H9 (cell line): Measurements from ENCODE around the gene LPAR6. TPM values are rescaled to one million over a fixed set of nuclear protein-coding genes. Genes with fewer than 3 reads are reported as not detected.

Source experiments
- DNase-seq: peaks from one replicate; pipeline ENCODE4 v3.0.0-alpha.2; 2017
- H2AFZ ChIP-seq: one replicate; pipeline ENCODE4 v1.6.1; 2013; ENCODE audit warnings: mild to moderate bottlenecking, low read length, control low read depth, moderate library complexity
- H2AK5ac ChIP-seq: 2 replicates; pipeline ENCODE4 v1.6.1; 2013; ENCODE audit warnings: low read length, control low read depth, mixed read lengths; ENCODE audit not compliant: insufficient read length
- H2BK120ac ChIP-seq: one replicate; pipeline ENCODE4 v1.6.1; 2013; ENCODE audit warnings: low read depth, mild to moderate bottlenecking, low read length, control low read depth, inconsistent platforms; ENCODE audit not compliant: poor library complexity, severe bottlenecking
- H2BK12ac ChIP-seq: 2 replicates; pipeline ENCODE4 v1.6.1; 2013; ENCODE audit warnings: low read length, control low read depth, mixed read lengths, low read depth; ENCODE audit not compliant: insufficient read length
- H2BK15ac ChIP-seq: 2 replicates; pipeline ENCODE4 v1.6.1; 2013; ENCODE audit warnings: low read depth, low read length, control low read depth
- H2BK20ac ChIP-seq: one replicate; pipeline ENCODE4 v1.6.1; 2013; ENCODE audit warnings: low read depth, mild to moderate bottlenecking, low read length, control low read depth, inconsistent platforms; ENCODE audit not compliant: poor library complexity, severe bottlenecking
- H2BK5ac ChIP-seq: 2 replicates; pipeline ENCODE4 v1.6.1; 2013; ENCODE audit warnings: low read length, control low read depth, mixed read lengths; ENCODE audit not compliant: insufficient read length
- H3K14ac ChIP-seq: 2 replicates; pipeline ENCODE4 v1.6.1; 2013; ENCODE audit warnings: low read length, control low read depth; ENCODE audit not compliant: insufficient read depth
- H3K18ac ChIP-seq: 2 replicates; pipeline ENCODE4 v1.6.1; 2013; ENCODE audit warnings: low read depth, mild to moderate bottlenecking, mixed read lengths, low read length, control low read depth; ENCODE audit not compliant: insufficient read length
- H3K23ac ChIP-seq: 2 replicates; pipeline ENCODE4 v1.6.1; 2013; ENCODE audit warnings: low read length, control low read depth, mixed read lengths, low read depth; ENCODE audit not compliant: insufficient read length
- H3K23me2 ChIP-seq: 2 replicates; pipeline ENCODE4 v1.6.1; 2013; ENCODE audit warnings: low read depth, mild to moderate bottlenecking, mixed read lengths, low read length, control low read depth; ENCODE audit not compliant: insufficient read length, poor library complexity, severe bottlenecking
- H3K27ac ChIP-seq: 2 replicates; pipeline ENCODE4 v1.5.1; 2013; ENCODE audit warnings: low read length, control low read depth, mixed read lengths, low read depth; ENCODE audit not compliant: insufficient read length
- H3K27me3 ChIP-seq: 2 replicates; pipeline ENCODE4 v1.6.1; 2013; ENCODE audit warnings: low read length, control low read depth, inconsistent platforms; ENCODE audit not compliant: insufficient read depth
- H3K4ac ChIP-seq: 2 replicates; pipeline ENCODE4 v1.6.1; 2013; ENCODE audit warnings: low read depth, mild to moderate bottlenecking, control low read depth, inconsistent platforms, low read length, moderate library complexity
- H3K4me1 ChIP-seq: 2 replicates; pipeline ENCODE4 v1.6.1; 2013; ENCODE audit warnings: low read length, control low read depth, inconsistent platforms; ENCODE audit not compliant: insufficient read depth
- H3K4me2 ChIP-seq: 2 replicates; pipeline ENCODE4 v1.6.1; 2013; ENCODE audit warnings: low read length, control low read depth, mixed read lengths; ENCODE audit not compliant: insufficient read length, insufficient read depth
- H3K56ac ChIP-seq: 2 replicates; pipeline ENCODE4 v1.6.1; 2013; ENCODE audit warnings: low read depth, mild to moderate bottlenecking, mixed read lengths, low read length, control low read depth; ENCODE audit not compliant: insufficient read length
- H3K79me1 ChIP-seq: 2 replicates; pipeline ENCODE4 v1.6.1; 2013; ENCODE audit warnings: low read depth, mild to moderate bottlenecking, moderate library complexity, low read length, control low read depth, inconsistent platforms; ENCODE audit not compliant: insufficient read depth, poor library complexity, severe bottlenecking
- H3K79me2 ChIP-seq: 2 replicates; pipeline ENCODE4 v1.6.1; 2013; ENCODE audit warnings: low read length, control low read depth, inconsistent platforms; ENCODE audit not compliant: insufficient read depth
- H3K9ac ChIP-seq: 2 replicates; pipeline ENCODE4 v1.6.1; 2013; ENCODE audit warnings: low read length, control low read depth, mixed read lengths; ENCODE audit not compliant: insufficient read length; ENCODE audit errors: extremely low read depth
- H3K9me3 ChIP-seq: one replicate; pipeline ENCODE4 v1.6.1; 2013; ENCODE audit warnings: low read depth, low read length, inconsistent platforms; ENCODE audit not compliant: control insufficient read depth
- H3T11ph ChIP-seq: one replicate; pipeline ENCODE4 v1.6.1; 2013; ENCODE audit warnings: mild to moderate bottlenecking, low read length, control low read depth, inconsistent platforms
- H4K20me1 ChIP-seq: one replicate; pipeline ENCODE4 v1.6.1; 2013; ENCODE audit not compliant: control insufficient read depth, insufficient read length, insufficient read depth
- H4K5ac ChIP-seq: 2 replicates; pipeline ENCODE4 v1.6.1; 2013; ENCODE audit warnings: low read depth, mild to moderate bottlenecking, mixed read lengths, low read length, control low read depth; ENCODE audit not compliant: insufficient read length
- H4K8ac ChIP-seq: replicated peaks from 2 replicates; pipeline ENCODE4 v1.6.1; 2013; ENCODE audit warnings: low read length, control low read depth, mixed read lengths, low read depth; ENCODE audit not compliant: insufficient read length
- H4K91ac ChIP-seq: 2 replicates; pipeline ENCODE4 v1.6.1; 2013; ENCODE audit warnings: low read depth, mild to moderate bottlenecking, moderate library complexity, mixed read lengths, low read length, control low read depth; ENCODE audit not compliant: insufficient read length
- H3K27ac Mint-ChIP-seq, 3 experiments: 2 replicates in 2 of 3; 3 replicates in 1 of 3; pipeline ENCODE4 v1.8.0; 2020 to 2021; ENCODE audit warnings: mixed read lengths in 3 of 3, mild to moderate bottlenecking in 1 of 3, moderate library complexity in 1 of 3
- H3K27me3 Mint-ChIP-seq: 2 replicates; pipeline ENCODE4 v1.8.0; 2021; ENCODE audit warnings: low read depth, mild to moderate bottlenecking, moderate library complexity, mixed read lengths
- H3K36me3 Mint-ChIP-seq, 3 experiments: 2 replicates in 2 of 3; 3 replicates in 1 of 3; pipeline ENCODE4 v1.8.0; 2020 to 2021; ENCODE audit warnings: low read depth in 3 of 3, mixed read lengths in 3 of 3; ENCODE audit not compliant: insufficient read depth in 1 of 3
- H3K4me1 Mint-ChIP-seq, 2 experiments: 2 replicates each; pipeline ENCODE4 v1.8.0; 2020; ENCODE audit warnings: mixed read lengths in 2 of 2
- H3K4me3 Mint-ChIP-seq, 2 experiments: 2 replicates in 1 of 2; 3 replicates in 1 of 2; pipeline ENCODE4 v1.8.0; 2020 to 2021; ENCODE audit warnings: mild to moderate bottlenecking in 2 of 2, mixed read lengths in 2 of 2, moderate library complexity in 1 of 2
- H3K9me3 Mint-ChIP-seq, 2 experiments: 2 replicates in 1 of 2; 3 replicates in 1 of 2; pipeline ENCODE4 v1.8.0; 2020; ENCODE audit warnings: mild to moderate bottlenecking in 2 of 2, mixed read lengths in 2 of 2, moderate library complexity in 1 of 2
- WGBS: extraction: QIAGEN DNeasy Blood & Tissue Kit; methylation state at CpG from one replicate; pipeline ENCODE4 v1.1.7; 2013; ENCODE audit warnings: missing lambda C conversion rate, low lambda C conversion rate, mixed read lengths; ENCODE audit not compliant: insufficient read length; ENCODE audit errors: extremely low coverage; 5-methylcytosine and 5-hydroxymethylcytosine counted together
- long read RNA-seq: library from polyadenylated mRNA; unstranded; transcript quantifications from one replicate; pipeline ENCODE4 v2.0.0, GENCODE V29; 2020
- total RNA-seq: library from RNA; stranded (reverse); gene quantifications from 2 replicates; pipeline ENCODE4 v1.2.1, GENCODE V29; 2021
- TF ChIP-seq, protein P1 (sequence below): fragments of 200-600 bp; sonication (generic); conservative IDR thresholded peaks from 3 replicates; pipeline ENCODE4 v1.8.0; 2021; ENCODE audit warnings: antibody characterized with exemption, mild to moderate bottlenecking

The LPAR6 gene, protein sequence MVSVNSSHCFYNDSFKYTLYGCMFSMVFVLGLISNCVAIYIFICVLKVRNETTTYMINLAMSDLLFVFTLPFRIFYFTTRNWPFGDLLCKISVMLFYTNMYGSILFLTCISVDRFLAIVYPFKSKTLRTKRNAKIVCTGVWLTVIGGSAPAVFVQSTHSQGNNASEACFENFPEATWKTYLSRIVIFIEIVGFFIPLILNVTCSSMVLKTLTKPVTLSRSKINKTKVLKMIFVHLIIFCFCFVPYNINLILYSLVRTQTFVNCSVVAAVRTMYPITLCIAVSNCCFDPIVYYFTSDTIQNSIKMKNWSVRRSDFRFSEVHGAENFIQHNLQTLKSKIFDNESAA
- 4.2 and 4.3 TPM in 2 replicates for total RNA-seq
- long read RNA-seq, partial matches to known transcripts = 30 of 31 reads
- long read RNA-seq, other reads (novel, unspliced or antisense) = 1 of 31 reads

GRCh38 chr13:48412881-48413351 lies at the start of gene LPAR6:
Gene LPAR6, minus strand, starts transcription at chr13:48413113. Its CDS starts 690 bp downstream, at chr13:48412423.
- H3K27me3 ChIP-seq = no peaks in the 10 kb centered on the region
- TF ChIP-seq, protein P1, sequence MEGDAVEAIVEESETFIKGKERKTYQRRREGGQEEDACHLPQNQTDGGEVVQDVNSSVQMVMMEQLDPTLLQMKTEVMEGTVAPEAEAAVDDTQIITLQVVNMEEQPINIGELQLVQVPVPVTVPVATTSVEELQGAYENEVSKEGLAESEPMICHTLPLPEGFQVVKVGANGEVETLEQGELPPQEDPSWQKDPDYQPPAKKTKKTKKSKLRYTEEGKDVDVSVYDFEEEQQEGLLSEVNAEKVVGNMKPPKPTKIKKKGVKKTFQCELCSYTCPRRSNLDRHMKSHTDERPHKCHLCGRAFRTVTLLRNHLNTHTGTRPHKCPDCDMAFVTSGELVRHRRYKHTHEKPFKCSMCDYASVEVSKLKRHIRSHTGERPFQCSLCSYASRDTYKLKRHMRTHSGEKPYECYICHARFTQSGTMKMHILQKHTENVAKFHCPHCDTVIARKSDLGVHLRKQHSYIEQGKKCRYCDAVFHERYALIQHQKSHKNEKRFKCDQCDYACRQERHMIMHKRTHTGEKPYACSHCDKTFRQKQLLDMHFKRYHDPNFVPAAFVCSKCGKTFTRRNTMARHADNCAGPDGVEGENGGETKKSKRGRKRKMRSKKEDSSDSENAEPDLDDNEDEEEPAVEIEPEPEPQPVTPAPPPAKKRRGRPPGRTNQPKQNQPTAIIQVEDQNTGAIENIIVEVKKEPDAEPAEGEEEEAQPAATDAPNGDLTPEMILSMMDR = no peak
- H4K20me1 ChIP-seq = no peaks in the 10 kb centered on the region
- Mint-ChIP-seq H3K27me3 (no peaks in the 10 kb centered on the region), H3K27ac (peak within 1 kb of the TSS; percentile 42 to 94 (median 78); a peak in 6 of 7 replicates), H3K4me3 (peak within 1 kb of the TSS; percentile 66 to 84), H3K36me3 (peaks cover 13 to 22% (median 22%) of the 10 kb centered on the region in 3 experiments), H3K9me3 (peaks cover 5 to 13% of the 10 kb centered on the region in 2 experiments), H3K4me1 (peaks cover 22% of the 10 kb centered on the region in 2 experiments)
- H4K5ac ChIP-seq = no peak within 1 kb of the TSS
- no peak within 1 kb of the TSS for H2BK12ac ChIP-seq
- H4K8ac ChIP-seq = no peak within 1 kb of the TSS
- H3K14ac ChIP-seq = no peak within 1 kb of the TSS
- peak within 1 kb of the TSS; percentile 66 for H3K4me2 ChIP-seq
- no peaks in the 10 kb centered on the region; the same call in 1 of the 2 replicates for H3K4me1 ChIP-seq
- peak within 1 kb of the TSS; percentile 22 for H2AFZ ChIP-seq
- no peak within 1 kb of the TSS for H3K23ac ChIP-seq
- DNase-seq = peak; percentile 38
- WGBS = no CpG with 5 or more reads among the region's 4 CpGs
- H3K23me2 ChIP-seq = no peaks in the 10 kb centered on the region
- H3K4ac ChIP-seq = no peak within 1 kb of the TSS
- no peaks in the 10 kb centered on the region for H3K79me1 ChIP-seq
- no peak within 1 kb of the TSS for H2BK15ac ChIP-seq
- H3K27ac ChIP-seq = peak within 1 kb of the TSS; percentile 39
- H3K18ac ChIP-seq = no peak within 1 kb of the TSS
- H2AK5ac ChIP-seq = no peak within 1 kb of the TSS
- H3K79me2 ChIP-seq = no peaks in the 10 kb centered on the region
- H4K91ac ChIP-seq = no peak within 1 kb of the TSS
- H3T11ph ChIP-seq = no peak within 1 kb of the TSS
- no peak within 1 kb of the TSS for H2BK120ac ChIP-seq
- peak within 1 kb of the TSS; percentile 36 for H3K9ac ChIP-seq
- H2BK5ac ChIP-seq = no peak within 1 kb of the TSS
- no peak within 1 kb of the TSS for H3K56ac ChIP-seq
- H2BK20ac ChIP-seq = no peak within 1 kb of the TSS
- no peaks in the 10 kb centered on the region for H3K9me3 ChIP-seq
